ENCODE measurements around the gene AGFG2.

AGFG2 gene

DNA sequence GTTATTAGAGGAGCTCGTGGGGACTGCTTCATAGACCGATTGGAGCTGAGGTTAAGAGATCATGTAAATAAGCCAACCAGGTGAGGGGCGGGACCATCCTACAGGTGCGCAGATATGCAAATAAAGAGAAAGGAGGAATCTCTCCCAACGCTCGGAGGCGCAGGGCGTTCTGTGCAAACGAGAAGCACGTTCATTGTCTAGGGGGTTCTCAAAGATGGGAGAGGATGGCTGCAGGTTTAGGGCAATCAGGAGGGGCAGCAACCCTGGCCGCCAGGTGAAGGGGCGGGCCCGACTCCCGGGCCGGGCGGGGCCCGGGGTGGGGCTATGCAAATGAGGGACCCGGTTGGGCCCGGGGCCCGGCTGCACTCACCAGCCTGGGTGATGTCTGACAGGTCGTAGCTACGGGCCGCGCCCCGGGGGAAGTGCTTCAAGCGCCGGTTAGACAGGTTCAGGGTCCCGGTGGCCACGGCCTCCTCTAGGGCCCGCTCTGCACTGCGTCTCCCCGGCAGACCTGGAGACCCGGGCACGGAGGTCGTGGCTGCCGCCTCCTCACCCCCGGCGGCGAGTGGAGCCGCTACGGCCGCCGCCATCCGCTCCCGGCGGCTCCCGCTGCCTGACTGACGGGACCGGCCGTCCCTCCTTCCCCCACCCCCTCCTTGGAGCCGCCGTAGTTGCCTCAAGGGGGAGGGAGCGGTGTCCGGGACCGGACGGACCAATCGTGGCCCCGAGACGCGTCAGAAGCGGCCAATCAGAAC, 46.7 kb downstream of the AGFG2 start, which contains the start of gene LRCH4:
Gene LRCH4 (minus strand): TSS at position 619 of the 755 bp plus-strand sequence. CDS start 29 bp downstream, at position 590.
- DNase-seq (ENCODE audit: low read depth in 2 of 2), result no peak

DNA sequence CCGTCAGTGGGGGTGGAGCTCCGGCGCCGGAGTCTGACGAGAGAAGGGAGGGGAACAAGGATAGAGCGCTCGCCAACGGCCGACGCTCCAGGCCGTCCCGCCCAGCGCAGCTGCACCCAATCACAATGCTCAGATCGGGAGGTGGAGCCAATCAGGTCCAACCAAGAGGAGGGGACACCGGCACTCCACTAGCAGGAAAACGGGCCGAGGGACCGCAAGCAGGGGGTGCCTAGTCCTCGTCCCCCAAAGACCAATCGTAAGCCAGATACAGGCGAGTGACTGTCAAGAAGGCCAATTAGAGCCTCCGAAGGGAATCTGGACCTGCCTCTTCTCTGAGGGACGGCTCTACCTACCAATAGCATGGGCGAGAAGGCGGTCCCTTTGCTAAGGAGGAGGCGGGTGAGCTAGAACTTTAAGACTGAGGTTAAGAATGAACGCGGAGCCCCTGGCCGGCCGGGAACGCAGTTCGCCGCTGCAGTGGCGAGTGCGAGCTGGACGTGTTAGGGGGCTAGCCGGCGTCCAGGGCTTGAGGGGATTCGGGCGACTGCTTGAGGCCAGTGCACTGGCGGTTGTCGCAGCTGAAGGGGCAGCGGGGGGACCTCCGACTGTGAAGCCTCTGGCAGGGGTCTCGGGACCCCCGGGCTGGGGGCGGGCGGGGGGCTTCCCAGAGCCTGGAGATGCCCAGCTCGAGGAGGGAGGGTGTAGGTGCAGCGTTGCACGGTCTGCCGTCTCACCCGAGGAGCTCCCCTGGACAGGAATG, 47.4 kb downstream of the AGFG2 start, which contains the start of gene FBXO24:
Gene FBXO24 (plus strand): TSS at position 63 of the 760 bp plus-strand sequence. CDS start 298 bp downstream, at position 361.
- DNase-seq (ENCODE audit: low read depth in 2 of 2), result peak; percentile 100

DNA sequence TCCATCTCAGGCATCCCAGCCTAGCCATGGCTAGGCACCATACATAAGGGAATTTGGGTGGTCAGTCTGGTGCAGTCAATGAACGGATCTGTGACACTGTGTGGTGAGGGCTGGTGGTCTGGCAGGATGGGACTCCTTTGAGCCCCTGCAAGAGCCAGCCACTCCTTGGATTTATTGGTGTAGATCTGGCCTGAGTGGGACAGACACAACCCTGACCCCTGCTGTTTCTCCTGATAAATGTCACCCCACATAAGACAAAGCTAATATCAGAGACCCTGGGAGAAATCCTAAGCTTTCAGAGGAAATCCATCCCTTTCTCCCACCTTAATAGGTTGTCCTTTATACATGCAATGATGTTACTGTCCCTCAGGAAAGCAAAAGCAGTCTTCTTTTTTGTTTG, 49.4 kb downstream of the AGFG2 start:
- DNase-seq (ENCODE audit: low read depth in 2 of 2), result no peak

DNA sequence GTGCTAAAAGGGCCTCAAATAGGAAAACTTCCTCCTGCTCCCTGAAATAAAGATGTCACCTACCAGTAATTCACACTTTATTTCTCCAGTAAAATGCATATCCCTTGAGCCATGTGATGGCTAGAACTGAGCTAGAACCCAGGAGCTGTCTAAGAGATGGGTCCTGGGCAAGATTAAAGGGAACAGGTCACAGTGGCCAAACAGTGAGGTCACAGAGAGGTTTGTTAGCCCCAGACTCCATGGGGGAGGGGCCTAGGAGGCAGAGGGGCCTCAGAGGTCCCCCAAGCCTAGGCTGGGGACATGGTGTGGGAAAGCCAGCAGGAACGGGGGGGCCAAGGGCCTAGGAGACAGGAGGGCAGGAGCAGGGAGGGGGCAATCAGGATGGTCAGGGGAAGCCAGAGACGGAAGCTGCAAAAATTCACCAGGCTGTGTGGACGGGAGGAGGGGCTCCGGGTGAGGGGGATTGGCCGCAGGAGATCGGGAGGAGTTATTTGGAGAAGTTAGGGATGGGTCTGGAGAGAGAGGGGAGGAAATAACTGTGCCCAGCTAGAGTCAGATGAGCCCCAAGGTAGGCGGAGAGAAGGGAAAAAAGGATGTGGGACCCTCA, 50.4 kb downstream of the AGFG2 start:
- no peak for DNase-seq (ENCODE audit: low read depth in 2 of 2)

DNA sequence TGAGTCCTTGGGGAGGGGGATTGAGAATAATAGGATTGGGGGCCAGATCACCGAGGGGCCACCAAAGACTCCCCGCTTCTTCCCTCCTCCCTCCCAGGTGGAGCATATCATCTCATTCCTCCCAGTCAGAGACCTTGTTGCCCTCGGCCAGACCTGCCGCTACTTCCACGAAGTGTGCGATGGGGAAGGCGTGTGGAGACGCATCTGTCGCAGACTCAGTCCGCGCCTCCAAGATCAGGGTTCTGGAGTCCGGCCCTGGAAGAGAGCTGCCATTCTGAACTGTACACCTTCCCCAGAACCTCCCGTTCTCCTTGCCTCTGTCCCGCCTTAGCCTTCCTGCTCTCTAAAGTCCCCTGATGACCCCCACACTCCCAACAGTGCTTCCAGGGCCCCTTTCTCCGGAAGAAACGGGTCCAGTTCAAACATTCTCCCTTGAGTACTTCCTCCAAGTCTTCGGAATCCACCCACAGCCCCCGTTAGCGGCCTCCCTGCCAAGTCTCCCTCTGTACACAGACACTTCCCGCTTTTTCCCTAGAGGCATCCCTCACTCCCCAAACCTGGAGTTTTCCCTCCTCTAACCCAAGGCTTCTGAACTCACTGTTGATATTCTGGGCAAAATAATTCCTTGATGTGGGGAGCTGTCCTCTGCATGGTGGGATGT, 51.2 kb downstream of the AGFG2 start:
- no peak for DNase-seq (ENCODE audit: low read depth in 2 of 2)

DNA sequence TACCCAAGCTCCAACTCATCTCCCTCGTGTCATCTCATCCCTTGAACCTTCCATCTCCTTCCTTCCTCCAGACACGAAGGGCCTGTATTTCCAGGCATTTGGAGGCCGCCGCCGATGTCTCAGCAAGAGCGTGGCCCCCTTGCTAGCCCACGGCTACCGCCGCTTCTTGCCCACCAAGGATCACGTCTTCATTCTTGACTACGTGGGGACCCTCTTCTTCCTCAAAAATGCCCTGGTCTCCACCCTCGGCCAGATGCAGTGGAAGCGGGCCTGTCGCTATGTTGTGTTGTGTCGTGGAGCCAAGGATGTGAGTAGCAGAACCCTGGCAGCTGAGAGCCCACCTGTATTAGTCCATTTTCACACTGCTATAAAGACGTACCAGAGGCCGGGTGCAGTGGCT, 52.6 kb downstream of the AGFG2 start:
- DNase-seq (ENCODE audit: low read depth in 2 of 2), result no peak

DNA sequence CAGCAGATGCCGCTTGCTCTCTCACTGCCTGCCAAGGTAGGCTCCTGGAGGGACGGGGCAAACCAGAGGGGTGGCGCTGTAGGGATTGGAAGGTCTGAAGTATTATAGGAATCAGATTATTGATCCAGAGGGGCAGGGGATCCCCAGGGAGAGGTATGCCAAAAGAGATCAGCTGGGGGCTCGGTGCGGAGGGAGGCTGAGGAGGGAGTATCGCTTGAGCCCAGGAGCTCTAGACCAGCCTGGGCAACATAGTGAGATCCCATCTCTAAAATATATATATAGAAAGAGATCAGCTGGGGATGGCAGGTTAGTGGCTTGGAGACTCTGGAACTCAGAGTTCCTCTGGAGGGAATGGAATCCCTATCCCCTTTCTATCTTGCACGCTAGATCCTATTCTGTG, 56.2 kb downstream of the AGFG2 start:
- no peak for DNase-seq (ENCODE audit: low read depth in 2 of 2)

DNA sequence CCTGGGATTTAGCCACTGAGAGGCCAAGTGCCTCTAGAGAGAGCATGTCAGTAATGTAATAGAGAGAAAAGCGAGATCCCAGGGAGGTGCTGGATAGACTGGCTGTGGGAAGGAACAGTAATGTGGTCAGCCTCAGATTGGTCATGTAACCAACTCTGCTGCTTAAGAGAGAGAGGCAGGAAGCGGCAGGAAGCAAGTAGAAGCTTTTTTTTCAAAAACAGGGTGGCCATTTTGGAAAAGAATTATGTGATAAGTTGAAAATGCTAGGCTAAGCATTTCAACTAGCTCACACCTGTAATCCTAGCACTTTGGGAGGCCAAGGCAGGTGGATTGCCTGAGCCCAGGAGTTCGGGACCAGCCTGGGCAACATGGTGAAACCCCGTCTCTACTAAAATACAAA, 59.4 kb downstream of the AGFG2 start:
- DNase-seq (ENCODE audit: low read depth in 2 of 2), result no peak

DNA sequence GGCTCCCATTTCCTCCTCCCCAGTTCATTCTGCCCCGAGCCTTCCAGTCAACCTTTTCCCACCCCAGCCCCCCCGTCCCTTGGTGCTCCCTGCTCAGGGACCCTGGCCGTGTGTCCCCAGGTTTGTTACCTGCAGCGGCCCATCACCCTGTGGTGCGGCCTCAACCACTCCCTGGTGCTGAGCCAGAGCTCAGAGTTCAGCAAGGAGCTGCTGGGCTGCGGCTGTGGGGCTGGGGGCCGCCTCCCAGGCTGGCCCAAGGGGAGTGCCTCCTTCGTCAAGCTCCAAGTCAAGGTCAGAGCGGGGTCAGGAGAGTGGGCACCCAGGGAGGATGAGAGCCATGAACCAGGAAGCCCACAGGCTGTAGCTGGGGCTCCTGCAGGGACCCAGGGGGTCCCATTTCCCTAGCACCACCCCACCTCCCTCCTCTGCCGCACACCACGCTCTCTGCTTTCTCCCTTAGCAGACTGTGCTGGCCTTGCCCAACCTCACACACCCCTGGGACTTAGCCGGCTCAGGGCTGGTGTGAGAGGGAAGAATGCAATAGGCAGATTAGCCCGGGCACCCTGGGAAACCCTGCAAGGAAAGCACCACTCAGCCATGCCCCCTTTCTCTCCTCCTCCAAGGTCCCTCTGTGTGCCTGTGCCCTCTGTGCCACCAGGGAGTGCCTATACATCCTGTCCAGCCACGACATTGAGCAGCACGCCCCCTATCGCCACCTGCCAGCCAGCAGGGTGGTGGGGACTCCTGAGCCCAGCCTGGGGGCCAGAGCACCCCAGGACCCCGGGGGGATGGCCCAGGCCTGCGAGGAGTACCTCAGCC, 61.1 kb downstream of the AGFG2 start:
- DNase-seq (ENCODE audit: low read depth in 2 of 2), result no peak

DNA sequence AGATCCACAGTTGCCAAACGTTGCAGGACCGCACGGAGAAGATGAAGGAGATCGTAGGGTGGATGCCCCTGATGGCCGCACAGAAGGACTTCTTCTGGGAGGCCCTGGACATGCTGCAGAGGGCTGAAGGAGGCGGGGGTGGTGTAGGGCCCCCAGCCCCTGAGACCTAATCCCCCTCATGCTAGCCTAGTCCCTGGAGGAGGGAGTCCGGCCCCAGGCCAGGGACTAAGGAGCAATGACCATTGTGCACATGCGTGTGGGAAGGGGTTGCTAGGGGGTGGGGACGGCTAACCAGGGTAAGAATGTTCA, 61.7 kb downstream of the AGFG2 start:
- DNase-seq (ENCODE audit: low read depth in 2 of 2), result no peak

DNA sequence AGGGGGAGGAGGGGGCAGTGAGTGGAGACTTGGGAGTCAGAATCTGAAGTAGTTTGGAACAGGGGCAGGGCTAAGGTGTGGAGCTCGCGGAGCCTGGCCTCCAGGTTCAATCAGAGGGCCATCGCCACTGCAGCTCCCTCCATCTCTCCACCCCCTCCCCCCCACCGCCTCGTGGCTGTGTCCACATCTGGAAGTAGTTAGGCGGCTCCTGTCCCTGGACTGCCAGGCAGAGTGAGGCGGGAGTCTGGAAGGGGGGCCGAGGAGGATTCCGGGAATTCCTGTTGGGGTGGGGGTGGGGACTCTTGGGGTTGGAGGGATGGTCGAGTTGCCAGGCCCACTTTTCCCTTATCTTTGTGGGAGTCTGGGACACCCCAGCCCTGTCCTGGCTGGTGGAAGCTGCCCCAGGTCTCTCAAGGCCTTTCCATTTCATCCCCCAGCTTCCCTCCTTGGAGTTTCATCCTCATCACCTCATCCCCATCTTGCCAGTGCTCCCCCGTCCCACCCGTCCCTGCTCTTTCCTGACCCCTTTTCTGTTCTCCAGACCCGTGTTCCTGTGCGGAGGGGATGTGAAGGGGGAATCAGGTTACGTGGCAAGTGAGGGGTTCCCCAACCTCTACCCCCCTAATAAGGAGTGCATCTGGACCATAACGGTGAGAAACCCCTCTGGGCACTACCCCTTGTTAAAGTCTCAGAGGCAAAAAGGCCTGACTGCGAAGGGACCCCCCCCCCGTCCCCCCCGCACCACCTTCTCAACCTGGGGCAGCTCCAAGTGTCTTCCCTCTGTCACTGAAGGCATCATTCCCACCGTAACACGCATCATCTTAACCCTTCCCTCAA, 64.1 kb downstream of the AGFG2 start:
- DNase-seq (ENCODE audit: low read depth in 2 of 2), result peak; percentile 88 to 89

DNA sequence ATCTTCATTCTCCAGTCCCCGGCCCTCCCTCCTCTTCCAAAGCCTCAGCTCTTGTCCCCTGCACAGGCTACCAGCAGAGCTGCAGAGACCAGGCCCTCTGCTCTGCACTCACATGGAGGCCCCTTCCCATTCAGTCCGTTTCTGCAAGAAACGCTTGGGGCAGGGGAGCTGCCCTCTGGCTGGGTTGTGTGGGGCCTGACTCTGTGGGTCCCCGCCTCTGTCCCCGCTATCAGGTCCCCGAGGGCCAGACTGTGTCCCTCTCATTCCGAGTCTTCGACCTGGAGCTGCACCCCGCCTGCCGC, 64.7 kb downstream of the AGFG2 start:
- no peak for DNase-seq (ENCODE audit: low read depth in 2 of 2)

DNA sequence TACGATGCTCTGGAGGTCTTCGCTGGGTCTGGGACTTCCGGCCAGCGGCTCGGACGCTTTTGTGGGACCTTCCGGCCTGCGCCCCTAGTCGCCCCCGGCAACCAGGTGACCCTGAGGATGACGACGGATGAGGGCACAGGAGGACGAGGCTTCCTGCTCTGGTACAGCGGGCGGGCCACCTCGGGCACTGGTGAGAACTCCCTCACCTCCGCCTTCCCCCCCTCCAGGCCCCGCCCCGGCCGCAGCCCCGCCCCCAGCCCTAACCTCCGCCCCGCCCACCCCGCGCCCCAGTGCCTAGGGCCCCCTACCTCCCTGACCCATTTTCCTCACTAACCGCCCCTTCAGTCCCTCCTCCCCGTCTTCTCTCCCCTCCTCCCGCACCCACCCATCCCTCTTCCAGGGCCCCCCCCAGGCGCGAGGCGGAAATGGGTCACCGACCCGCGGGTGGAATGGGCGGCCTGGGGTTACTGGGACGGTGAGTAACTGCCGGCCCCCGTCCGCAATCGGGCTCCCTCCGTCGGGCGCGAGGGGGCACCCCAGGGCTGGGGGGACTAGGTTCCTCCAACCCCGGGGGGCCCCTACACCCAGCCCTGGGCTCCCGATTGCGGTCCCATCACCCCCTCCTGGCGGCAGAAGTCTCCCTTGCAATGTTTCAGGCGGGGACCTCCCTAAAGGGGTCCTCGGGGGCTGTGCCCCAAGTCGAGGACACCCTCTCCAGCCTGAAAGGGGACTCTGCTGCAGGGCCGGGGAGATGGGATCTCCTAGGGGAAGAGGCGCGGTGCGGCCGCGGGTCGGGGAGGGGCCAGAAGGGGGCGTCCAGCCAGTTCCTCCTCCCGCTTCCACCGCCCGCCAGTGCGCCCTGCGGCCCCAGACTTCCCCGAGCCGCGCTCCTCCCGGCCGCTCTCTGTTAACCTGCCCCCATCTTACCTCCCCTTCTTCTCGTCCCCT, 65.3 kb downstream of the AGFG2 start:
- peak; percentile 53 to 54 for DNase-seq (ENCODE audit: low read depth in 2 of 2)

DNA sequence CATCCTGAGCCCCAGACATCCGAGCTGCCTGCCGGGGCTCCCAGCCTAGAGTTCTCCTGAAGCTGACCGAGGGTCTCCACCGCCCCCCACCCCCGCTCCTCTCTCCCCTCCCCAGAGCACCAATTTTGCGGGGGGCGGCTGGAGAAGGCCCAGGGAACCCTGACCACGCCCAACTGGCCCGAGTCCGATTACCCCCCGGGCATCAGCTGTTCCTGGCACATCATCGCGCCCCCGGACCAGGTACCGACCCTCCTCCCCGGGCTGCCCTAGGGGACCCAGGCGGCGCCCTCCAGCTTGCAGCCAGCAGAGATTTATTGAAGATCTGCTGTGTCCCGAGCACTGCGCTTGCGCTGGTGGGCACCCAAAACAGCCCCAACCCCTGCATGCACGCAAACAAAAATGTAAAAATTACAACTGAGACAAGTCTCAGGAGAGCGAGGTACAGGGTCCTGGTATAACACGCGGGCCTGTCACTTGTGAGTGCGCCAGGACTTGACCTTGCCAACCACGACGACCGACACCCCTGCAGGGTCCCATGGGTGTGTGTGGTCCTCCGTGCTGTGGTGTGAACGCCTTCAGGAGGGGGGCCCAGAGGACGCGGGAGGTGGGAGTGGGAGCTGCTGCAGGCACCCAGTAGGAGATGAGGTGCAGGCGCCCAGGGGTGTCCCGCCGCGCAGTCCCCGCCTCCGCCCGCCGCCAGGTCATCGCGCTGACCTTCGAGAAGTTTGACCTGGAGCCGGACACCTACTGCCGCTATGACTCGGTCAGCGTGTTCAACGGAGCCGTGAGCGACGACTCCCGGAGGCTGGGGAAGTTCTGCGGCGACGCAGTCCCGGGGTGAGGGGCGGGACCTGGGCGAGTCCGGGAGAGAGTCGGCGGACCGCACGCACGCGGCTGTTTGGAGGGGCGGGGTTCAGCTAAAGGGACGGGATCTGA, 66.2 kb downstream of the AGFG2 start:
- no peak for DNase-seq (ENCODE audit: low read depth in 2 of 2)

DNA sequence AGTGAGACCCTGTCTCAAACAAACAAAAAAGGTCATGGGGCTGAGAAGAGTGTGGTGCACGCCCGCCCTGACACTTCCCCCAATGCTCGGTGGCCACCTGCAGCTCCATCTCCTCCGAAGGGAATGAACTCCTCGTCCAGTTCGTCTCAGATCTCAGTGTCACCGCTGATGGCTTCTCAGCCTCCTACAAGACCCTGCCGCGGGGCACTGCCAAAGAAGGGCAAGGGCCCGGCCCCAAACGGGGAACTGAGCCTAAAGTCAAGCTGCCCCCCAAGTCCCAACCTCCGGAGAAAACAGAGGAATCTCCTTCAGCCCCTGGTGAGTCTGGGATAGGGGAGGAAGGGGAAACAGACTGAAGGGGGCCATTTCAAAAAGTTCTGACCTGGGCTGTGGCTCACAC, 67.3 kb downstream of the AGFG2 start:
- DNase-seq (ENCODE audit: low read depth in 2 of 2), result no peak

DNA sequence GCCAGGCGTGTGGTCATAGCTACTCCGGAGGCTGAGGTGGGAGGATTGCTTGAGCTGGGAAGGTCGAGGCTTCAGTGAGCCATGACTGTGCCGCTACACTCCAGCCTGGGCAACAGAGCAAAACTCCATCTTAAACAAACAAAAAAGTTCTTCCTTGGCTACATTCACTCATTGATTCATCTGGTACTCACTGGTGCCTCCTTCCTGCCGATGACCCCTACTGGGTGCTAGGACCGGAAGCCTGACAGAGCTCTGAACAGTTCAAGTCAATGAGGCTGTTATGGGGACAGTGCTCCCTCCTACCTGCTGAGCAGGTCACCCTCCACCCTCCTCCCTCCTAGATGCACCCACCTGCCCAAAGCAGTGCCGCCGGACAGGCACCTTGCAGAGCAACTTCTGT, 68.1 kb downstream of the AGFG2 start:
- no peak for DNase-seq (ENCODE audit: low read depth in 2 of 2)

DNA sequence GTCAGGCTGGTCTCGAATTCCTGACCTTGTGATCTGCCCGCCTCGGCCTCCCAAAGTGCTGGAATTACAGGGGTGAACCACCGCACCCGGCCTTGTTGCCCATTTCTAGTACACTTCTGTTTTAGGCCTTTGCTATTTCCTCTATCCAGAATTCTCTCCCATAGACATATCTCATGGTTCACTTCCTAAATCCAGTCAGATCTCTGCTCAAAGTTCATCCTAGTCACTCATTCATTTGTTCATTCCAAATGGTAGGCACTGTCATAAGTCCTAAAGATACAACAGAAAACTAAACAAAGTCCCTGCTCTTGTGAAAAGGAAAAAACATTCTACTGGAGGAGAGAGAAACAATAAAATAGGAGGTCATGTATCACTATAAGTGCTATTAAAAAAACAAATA, 71.0 kb downstream of the AGFG2 start:
- no peak for DNase-seq (ENCODE audit: low read depth in 2 of 2)

DNA sequence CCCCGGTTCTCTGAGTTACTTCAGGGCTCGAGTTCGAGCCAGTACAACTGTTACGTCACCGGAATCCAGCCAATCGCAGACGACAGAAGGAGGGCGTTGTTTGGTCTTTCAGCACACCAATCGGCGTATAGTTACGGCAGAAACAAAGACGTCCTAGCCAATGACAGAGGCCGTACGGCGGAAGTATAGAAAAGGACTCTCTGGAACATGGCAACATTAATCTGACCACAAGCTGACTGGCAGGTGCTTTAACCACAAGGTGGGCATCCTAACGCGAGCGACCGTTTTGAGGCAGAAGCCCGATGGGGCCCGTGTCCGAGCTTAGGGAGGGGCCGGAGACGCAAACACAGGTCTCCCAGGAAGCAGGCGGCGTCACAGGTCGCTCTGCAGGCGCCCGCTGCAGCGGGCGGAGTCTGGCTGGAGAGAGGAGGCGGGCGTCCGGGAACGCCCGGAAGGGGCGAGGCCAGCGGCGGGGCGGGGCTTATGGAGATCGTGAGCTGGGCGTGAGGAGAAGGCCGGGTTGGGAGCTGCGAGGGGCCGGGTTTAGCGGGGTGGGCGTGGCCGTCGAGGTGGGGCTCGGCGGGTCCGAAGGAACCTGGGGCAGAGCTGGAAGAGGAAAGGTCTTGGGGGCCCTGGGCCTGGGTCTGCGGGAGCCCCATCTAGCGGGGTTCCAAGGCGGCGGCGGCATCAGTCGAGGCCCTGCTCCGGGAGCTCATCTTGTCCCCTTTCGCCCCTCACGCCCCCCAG, 73.2 kb downstream of the AGFG2 start, which contains the start of gene MOSPD3:
Gene MOSPD3 (plus strand): TSS at position 558 of the 747 bp plus-strand sequence. CDS start 252 bp downstream, outside the sequence.
- DNase-seq (ENCODE audit: low read depth in 2 of 2), result peak; percentile 98
